C4-2B (cell line): ENCODE data around the gene EFCAB6.

ENCODE experiments used
- CTCF ChIP-seq: fragments of 450-650 bp; conservative IDR thresholded peaks from 2 replicates; pipeline ENCODE4 v1.5.1; 2017; ENCODE audit warnings: mild to moderate bottlenecking
- ZFX ChIP-seq: fragments of 450-650 bp; IDR thresholded peaks from 2 replicates; pipeline ENCODE4 v1.6.1; 2017

GRCh38 chr22:43814264-43814663 is 2.2 kb upstream of the EFCAB6 start:
- TF ChIP-seq CTCF (no peak), ZFX (no peak)
